ENCODE data around the gene CD300LF.

The CD300LF gene

GRCh38 chr17:74704544-74704943, 8.2 kb downstream of the CD300LF start:
- H3K4me1 ChIP-seq (ENCODE audit: insufficient read depth, low read length, poor library complexity, severe bottlenecking): no peaks in the 10 kb centered on the region
- no peak overlapping the region for H3K4me3 ChIP-seq (ENCODE audit: low read length, poor library complexity, severe bottlenecking)
- no peaks in the 10 kb centered on the region for H3K36me3 ChIP-seq (ENCODE audit: insufficient read depth, low read length)
- no peaks in the 10 kb centered on the region for H3K9me3 ChIP-seq (ENCODE audit: insufficient read depth, low read depth, low read length)
- H2AFZ ChIP-seq (ENCODE audit: low read length): no peak overlapping the region
- no peaks in the 10 kb centered on the region for H3K9me2 ChIP-seq (replicated peaks; ENCODE audit: low read depth, low read length)
- H3K4me2 ChIP-seq (ENCODE audit: low read depth, low read length, poor library complexity, severe bottlenecking): no peak overlapping the region
- H3F3A ChIP-seq (ENCODE audit: low read depth): no peaks in the 10 kb centered on the region
- H3K27me3 ChIP-seq (ENCODE audit: insufficient read depth, low read length, poor library complexity, severe bottlenecking): no peaks in the 10 kb centered on the region
- no peak for TF ChIP-seq CTCF (conservative IDR thresholded peaks at IDR 0.05; ENCODE audit: low read length)
- TF ChIP-seq EZH2phosphoT487 (IDR thresholded peaks at IDR 0.05; ENCODE audit: borderline replicate concordance): no peak
- H4K20me1 ChIP-seq (ENCODE audit: insufficient read depth, low read length, poor library complexity, severe bottlenecking): no peaks in the 10 kb centered on the region
- H3K79me2 ChIP-seq (ENCODE audit: insufficient read depth, low read length): no peaks in the 10 kb centered on the region
- H3K9ac ChIP-seq (ENCODE audit: low read depth, low read length, poor library complexity, severe bottlenecking): no peak overlapping the region

GRCh38 chr17:74703311-74703710, 9.4 kb downstream of the CD300LF start:
- TF ChIP-seq EZH2phosphoT487 (IDR thresholded peaks at IDR 0.05; ENCODE audit: borderline replicate concordance) (no peak), CTCF (conservative IDR thresholded peaks at IDR 0.05; ENCODE audit: low read length) (no peak)
- no peaks in the 10 kb centered on the region for H3K79me2 ChIP-seq (ENCODE audit: insufficient read depth, low read length)
- no peaks in the 10 kb centered on the region for H3K36me3 ChIP-seq (ENCODE audit: insufficient read depth, low read length)
- H3F3A ChIP-seq (ENCODE audit: low read depth): no peaks in the 10 kb centered on the region
- H3K27me3 ChIP-seq (ENCODE audit: insufficient read depth, low read length, poor library complexity, severe bottlenecking): no peaks in the 10 kb centered on the region
- no peaks in the 10 kb centered on the region for H4K20me1 ChIP-seq (ENCODE audit: insufficient read depth, low read length, poor library complexity, severe bottlenecking)
- no peak overlapping the region for H2AFZ ChIP-seq (ENCODE audit: low read length)
- H3K9me2 ChIP-seq (replicated peaks; ENCODE audit: low read depth, low read length): no peaks in the 10 kb centered on the region
- H3K9me3 ChIP-seq (ENCODE audit: insufficient read depth, low read depth, low read length): no peaks in the 10 kb centered on the region
- no peak overlapping the region for H3K4me3 ChIP-seq (ENCODE audit: low read length, poor library complexity, severe bottlenecking)
- no peaks in the 10 kb centered on the region for H3K4me1 ChIP-seq (ENCODE audit: insufficient read depth, low read length, poor library complexity, severe bottlenecking)
- no peak overlapping the region for H3K9ac ChIP-seq (ENCODE audit: low read depth, low read length, poor library complexity, severe bottlenecking)
- no peak overlapping the region for H3K4me2 ChIP-seq (ENCODE audit: low read depth, low read length, poor library complexity, severe bottlenecking)

- Histone ChIP-seq H3K4me1 (ENCODE audit: insufficient read depth, low read length, poor library complexity, severe bottlenecking) (no peaks in the 10 kb centered on the region), H3K9me3 (ENCODE audit: insufficient read depth, low read depth, low read length) (no peaks in the 10 kb centered on the region), H3F3A (ENCODE audit: low read depth) (no peaks in the 10 kb centered on the region), H3K4me3 (ENCODE audit: low read length, poor library complexity, severe bottlenecking) (no peak overlapping the region), H2AFZ (ENCODE audit: low read length) (no peak overlapping the region), H3K4me2 (ENCODE audit: low read depth, low read length, poor library complexity, severe bottlenecking) (no peak overlapping the region), H3K9ac (ENCODE audit: low read depth, low read length, poor library complexity, severe bottlenecking) (no peak overlapping the region), H4K20me1 (ENCODE audit: insufficient read depth, low read length, poor library complexity, severe bottlenecking) (no peaks in the 10 kb centered on the region), H3K79me2 (ENCODE audit: insufficient read depth, low read length) (no peaks in the 10 kb centered on the region), H3K27me3 (ENCODE audit: insufficient read depth, low read length, poor library complexity, severe bottlenecking) (no peaks in the 10 kb centered on the region), H3K9me2 (replicated peaks; ENCODE audit: low read depth, low read length) (no peaks in the 10 kb centered on the region), H3K36me3 (ENCODE audit: insufficient read depth, low read length) (no peaks in the 10 kb centered on the region)
- TF ChIP-seq CTCF (conservative IDR thresholded peaks at IDR 0.05; ENCODE audit: low read length) (no peak), EZH2phosphoT487 (IDR thresholded peaks at IDR 0.05; ENCODE audit: borderline replicate concordance) (no peak)
These were observed 10.4 kb downstream of the CD300LF start for GRCh38 chr17:74702116-74702871.
